Stimulated activated CD8-positive, alpha-beta memory T cell treated with anti-CD3 and anti-CD28 coated beads, Interleukin-15, amount 100 ng/mL, for 48 hours (primary cell): Measurements from ENCODE around the gene TNFRSF18.

Experiments
- DNase-seq, 2 donors: peaks; one replicate each; pipeline ENCODE4 v3.0.0-alpha.2; 2020; ENCODE audit warnings: low read depth in 2 of 2

Gene TNFRSF18

GRCh38 chr1:1240822-1241587 lies 34.6 kb upstream of the TNFRSF18 start:
- no peak for DNase-seq

GRCh38 chr1:1240348-1240732 lies 33.9 kb upstream of the TNFRSF18 start:
- no peak for DNase-seq

GRCh38 chr1:1239614-1240347 lies 33.4 kb upstream of the TNFRSF18 start:
- no peak for DNase-seq

- DNase-seq = no peak
These were observed 32.8 kb upstream of the TNFRSF18 start for GRCh38 chr1:1239227-1239613.

GRCh38 chr1:1238702-1239178 lies 32.3 kb upstream of the TNFRSF18 start:
- DNase-seq = no peak

- DNase-seq = no peak
These were observed 31.7 kb upstream of the TNFRSF18 start for GRCh38 chr1:1237874-1238701.

- no peak for DNase-seq
These were observed 30.8 kb upstream of the TNFRSF18 start for GRCh38 chr1:1236945-1237873.

GRCh38 chr1:1236176-1236763 lies 29.9 kb upstream of the TNFRSF18 start:
- DNase-seq = no peak

- no peak for DNase-seq
These were observed 28.8 kb upstream of the TNFRSF18 start for GRCh38 chr1:1235016-1235744.

- no peak for DNase-seq
These were observed 27.9 kb upstream of the TNFRSF18 start for GRCh38 chr1:1234180-1234808.

- no peak for DNase-seq
These were observed 27.1 kb upstream of the TNFRSF18 start for GRCh38 chr1:1233567-1233892.

GRCh38 chr1:1232796-1233566 lies 26.6 kb upstream of the TNFRSF18 start:
- no peak for DNase-seq

- DNase-seq = no peak
These were observed 25.9 kb upstream of the TNFRSF18 start, which contains the start of gene B3GALT6 for GRCh38 chr1:1232208-1232795. Gene B3GALT6 (plus strand): TSS chr1:1232237. CDS start chr1:1232279, 42 bp downstream.

- DNase-seq = peak; percentile 95 to 96
These were observed 25.2 kb upstream of the TNFRSF18 start, which contains the start of gene SDF4 for GRCh38 chr1:1231400-1232207. Gene SDF4 (minus strand): TSS chr1:1232001. CDS start chr1:1228772, 3,229 bp downstream.

GRCh38 chr1:1230656-1231399 lies 24.4 kb upstream of the TNFRSF18 start:
- DNase-seq = no peak

GRCh38 chr1:1229770-1230169 lies 23.4 kb upstream of the TNFRSF18 start:
- no peak for DNase-seq
